Measurements from ENCODE around the gene CTSZ. TPM values are rescaled to one million over a fixed set of nuclear protein-coding genes. Genes with fewer than 3 reads are reported as not detected.

The CTSZ gene
- total RNA-seq, 1 experiment from 2014 or later, result 37.6 TPM

GRCh38 chr20:59016795-59017492, 9.9 kb upstream of the CTSZ start:
- no peaks in the 10 kb centered on the region for H4K20me1 ChIP-seq (ENCODE audit: control insufficient read depth, insufficient read depth, insufficient read length)
- Mint-ChIP-seq H3K4me1 (peaks cover 9 to 17% of the 10 kb centered on the region in 2 experiments; a peak in 3 of 4 replicates), H3K27ac (no peak overlapping the region), H3K27me3 (ENCODE audit: low read depth) (peaks cover 22% of the 10 kb centered on the region), H3K9me3 (no peaks in the 10 kb centered on the region), H3K4me3 (no peak overlapping the region), H3K36me3 (ENCODE audit: insufficient read depth in 1 of 3, low read depth in 3 of 3) (no peaks in the 10 kb centered on the region; a peak in 1 of 7 replicates)
- H3K9ac ChIP-seq (ENCODE audit: extremely low read depth, insufficient read length, low read length), result no peak overlapping the region
- no peak overlapping the region for H3K18ac ChIP-seq (ENCODE audit: insufficient read length, low read depth, low read length)
- H3K4me1 ChIP-seq (ENCODE audit: insufficient read depth, low read length), result no peaks in the 10 kb centered on the region
- no peak for DNase-seq
- TF ChIP-seq, protein P1, sequence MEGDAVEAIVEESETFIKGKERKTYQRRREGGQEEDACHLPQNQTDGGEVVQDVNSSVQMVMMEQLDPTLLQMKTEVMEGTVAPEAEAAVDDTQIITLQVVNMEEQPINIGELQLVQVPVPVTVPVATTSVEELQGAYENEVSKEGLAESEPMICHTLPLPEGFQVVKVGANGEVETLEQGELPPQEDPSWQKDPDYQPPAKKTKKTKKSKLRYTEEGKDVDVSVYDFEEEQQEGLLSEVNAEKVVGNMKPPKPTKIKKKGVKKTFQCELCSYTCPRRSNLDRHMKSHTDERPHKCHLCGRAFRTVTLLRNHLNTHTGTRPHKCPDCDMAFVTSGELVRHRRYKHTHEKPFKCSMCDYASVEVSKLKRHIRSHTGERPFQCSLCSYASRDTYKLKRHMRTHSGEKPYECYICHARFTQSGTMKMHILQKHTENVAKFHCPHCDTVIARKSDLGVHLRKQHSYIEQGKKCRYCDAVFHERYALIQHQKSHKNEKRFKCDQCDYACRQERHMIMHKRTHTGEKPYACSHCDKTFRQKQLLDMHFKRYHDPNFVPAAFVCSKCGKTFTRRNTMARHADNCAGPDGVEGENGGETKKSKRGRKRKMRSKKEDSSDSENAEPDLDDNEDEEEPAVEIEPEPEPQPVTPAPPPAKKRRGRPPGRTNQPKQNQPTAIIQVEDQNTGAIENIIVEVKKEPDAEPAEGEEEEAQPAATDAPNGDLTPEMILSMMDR (conservative IDR thresholded peaks at IDR 0.05), result no peak
- no peak overlapping the region for H2BK15ac ChIP-seq (ENCODE audit: low read depth, low read length)
- H3K56ac ChIP-seq (ENCODE audit: insufficient read length, low read depth, low read length), result no peak overlapping the region
- H2BK12ac ChIP-seq (ENCODE audit: insufficient read length, low read depth, low read length), result no peak overlapping the region
- H3K79me1 ChIP-seq (ENCODE audit: insufficient read depth, low read depth, low read length, poor library complexity, severe bottlenecking), result no peaks in the 10 kb centered on the region
- H3K23ac ChIP-seq (ENCODE audit: insufficient read length, low read depth, low read length), result no peak overlapping the region
- no peak overlapping the region for H3K4ac ChIP-seq (ENCODE audit: low read depth, low read length)
- no peak overlapping the region for H3T11ph ChIP-seq (ENCODE audit: low read length)
- H4K5ac ChIP-seq (ENCODE audit: insufficient read length, low read depth, low read length), result no peak overlapping the region
- H3K4me2 ChIP-seq (ENCODE audit: insufficient read depth, insufficient read length, low read length), result no peak overlapping the region
- H3K27ac ChIP-seq (ENCODE audit: insufficient read length, low read depth, low read length), result no peak overlapping the region
- H2AFZ ChIP-seq (ENCODE audit: low read length), result no peak overlapping the region
- H3K9me3 ChIP-seq (ENCODE audit: control insufficient read depth, low read depth, low read length), result no peaks in the 10 kb centered on the region
- no peak overlapping the region for H2BK120ac ChIP-seq (ENCODE audit: low read depth, low read length, poor library complexity, severe bottlenecking)
- no peak overlapping the region for H2BK20ac ChIP-seq (ENCODE audit: low read depth, low read length, poor library complexity, severe bottlenecking)
- H3K14ac ChIP-seq (ENCODE audit: insufficient read depth, low read length), result no peak overlapping the region
- no peak overlapping the region for H4K8ac ChIP-seq (replicated peaks; ENCODE audit: insufficient read length, low read depth, low read length)
- H2AK5ac ChIP-seq (ENCODE audit: insufficient read length, low read length), result no peak overlapping the region
- H4K91ac ChIP-seq (ENCODE audit: insufficient read length, low read depth, low read length), result no peak overlapping the region
- WGBS (ENCODE audit: extremely low coverage, insufficient read length, low lambda C conversion rate), result no CpG with 5 or more reads among the region's 4 CpGs
- H3K27me3 ChIP-seq (ENCODE audit: insufficient read depth, low read length), result no peaks in the 10 kb centered on the region
- no peaks in the 10 kb centered on the region for H3K23me2 ChIP-seq (ENCODE audit: insufficient read length, low read depth, low read length, poor library complexity, severe bottlenecking)
- no peak overlapping the region for H2BK5ac ChIP-seq (ENCODE audit: insufficient read length, low read length)
- H3K79me2 ChIP-seq (ENCODE audit: insufficient read depth, low read length), result no peaks in the 10 kb centered on the region

Measured in H9 (cell line).